OCI-M2 (cell line): ENCODE results near the gene VPS51.

Experiments used
- DNase-seq: peaks from one replicate; lab custom pipeline; 2025; ENCODE audit not compliant: unreplicated experiment; lab: John Stamatoyannopoulos, UW

The VPS51 gene

DNA sequence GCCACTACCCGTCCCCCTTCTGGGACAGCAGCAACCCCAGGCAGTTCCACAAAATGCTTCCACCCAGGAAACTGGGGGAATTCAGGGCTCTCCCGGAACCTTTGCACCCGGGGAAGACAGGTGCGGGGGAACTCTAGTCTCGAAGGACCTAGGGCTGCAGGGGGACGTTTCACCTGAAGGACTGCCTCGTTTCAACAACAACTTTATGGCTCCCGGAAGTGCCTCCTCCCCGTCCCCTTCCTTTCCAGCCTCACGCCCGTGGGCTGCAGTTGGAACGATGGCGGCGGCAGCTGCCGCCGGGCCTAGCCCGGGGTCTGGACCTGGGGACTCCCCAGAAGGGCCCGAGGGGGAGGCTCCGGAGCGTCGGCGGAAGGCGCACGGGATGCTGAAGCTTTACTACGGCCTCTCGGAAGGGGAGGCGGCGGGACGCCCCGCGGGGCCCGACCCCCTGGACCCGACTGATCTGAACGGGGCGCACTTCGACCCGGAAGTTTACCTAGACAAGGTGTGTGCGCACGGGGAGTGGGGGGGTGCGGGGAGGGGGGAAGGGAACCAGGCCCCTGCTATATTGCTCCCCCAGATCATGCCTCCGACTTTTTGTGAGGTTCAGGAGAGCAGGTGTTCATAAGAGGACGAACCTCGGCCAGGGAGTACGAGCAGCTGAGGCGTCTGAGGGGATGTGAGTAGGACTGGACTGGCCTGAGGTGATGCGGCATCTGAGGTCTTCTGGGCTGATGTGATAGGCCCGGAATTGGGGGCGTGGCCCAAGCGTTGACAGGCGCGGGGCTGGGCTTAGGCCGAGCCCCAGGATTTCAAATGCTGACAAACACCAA, at the start of gene VPS51:
Gene VPS51, plus strand, starts transcription at position 241 of the 833 bp plus-strand sequence. Its CDS starts 37 bp downstream, at position 278.
- DNase-seq: peak; percentile 50

DNA sequence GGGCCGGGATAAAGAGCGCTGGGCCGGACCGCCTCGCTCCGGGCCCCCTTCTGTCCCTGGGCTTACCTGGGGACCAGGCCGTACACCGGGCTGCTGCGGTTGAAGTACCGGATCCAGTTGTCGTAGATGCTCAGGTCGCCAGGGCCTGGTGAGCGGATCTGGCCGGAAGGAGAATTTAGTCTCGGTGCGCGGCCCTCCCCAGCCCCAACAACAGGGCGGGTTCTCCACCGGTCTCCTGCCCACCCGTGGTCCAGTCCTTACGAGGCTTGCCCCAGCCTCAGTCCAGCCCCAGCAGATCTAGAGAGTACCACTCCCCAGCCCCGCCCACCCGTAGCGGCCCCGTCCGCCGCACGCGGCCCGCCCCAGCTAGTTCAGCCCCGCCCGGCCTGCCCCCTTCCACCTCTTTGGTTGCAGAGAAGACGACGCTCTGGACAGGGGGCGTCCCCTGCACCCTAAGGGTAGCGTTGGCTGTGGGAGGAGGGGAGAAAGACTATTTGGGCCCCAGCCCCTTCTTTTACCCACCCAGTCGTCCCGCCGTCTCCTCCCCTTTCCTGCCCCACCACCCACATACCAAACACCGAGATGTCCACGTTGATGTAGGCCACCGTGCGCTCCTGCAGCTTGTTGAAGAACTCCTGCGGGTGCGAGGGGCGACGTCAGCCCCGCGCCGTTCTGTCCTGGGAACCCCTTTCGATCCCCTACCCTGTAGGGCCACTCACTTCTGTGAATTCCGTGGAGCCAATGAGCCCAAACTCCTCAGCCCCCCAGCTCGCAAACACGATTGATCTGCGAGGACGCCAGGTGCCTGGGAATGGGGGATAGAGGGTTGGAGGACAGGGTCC, 48.2 kb upstream of the VPS51 start:
- DNase-seq: no peak

DNA sequence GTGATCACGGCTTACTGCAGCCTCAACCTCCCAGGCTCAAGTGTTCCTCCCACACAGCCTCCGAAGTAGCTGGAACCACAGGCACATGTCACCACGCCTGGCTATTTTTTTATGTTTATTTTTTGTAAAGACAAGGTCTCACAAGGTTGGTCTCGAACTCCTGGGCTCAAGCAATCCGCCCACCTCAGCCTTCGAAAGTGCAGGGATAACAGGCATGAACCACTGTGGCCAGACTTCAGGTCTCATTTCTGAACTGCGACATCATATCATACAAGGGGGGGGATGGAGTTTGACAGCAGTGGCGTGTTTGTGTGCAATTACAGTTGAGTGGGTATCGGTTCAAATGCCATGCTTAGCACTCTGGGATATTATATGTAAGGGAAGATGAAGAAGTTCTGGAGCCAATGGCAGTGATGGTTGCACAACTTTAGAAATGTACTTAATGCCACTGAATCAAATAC, 44.6 kb upstream of the VPS51 start:
- no peak for DNase-seq

DNA sequence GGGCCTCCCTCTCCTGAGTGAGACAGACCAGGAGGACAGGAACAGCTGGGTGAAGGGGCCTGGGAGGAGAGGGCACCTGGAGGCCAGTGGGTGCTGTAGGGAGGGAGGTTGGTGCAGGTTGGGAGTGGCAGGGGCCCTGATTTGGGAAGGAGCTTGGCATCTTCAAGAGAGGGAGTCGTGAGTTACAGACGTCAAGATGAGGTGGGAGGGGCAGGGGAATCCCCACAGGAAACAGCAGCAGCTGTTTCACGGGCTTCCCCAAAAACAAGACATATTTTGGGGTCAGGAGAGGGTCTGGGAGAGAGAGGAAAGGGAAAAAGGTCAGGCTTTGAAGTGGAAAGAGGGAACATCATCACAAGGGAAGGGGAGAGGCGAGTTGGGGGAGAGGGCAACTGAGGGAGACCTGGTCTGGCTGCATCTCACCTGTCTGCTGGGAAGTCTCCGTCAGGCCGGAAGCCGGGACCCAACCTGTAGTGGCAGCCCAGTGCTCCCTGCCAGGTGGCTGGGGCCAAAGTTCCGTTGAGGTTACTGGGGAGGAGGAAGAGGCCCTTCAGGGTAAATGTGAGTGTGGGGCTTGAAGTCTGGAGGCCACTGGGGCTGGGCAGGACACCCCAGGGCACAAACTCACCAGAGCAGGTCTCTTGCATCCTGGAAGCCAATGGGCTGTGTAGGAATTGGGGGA, 42.0 kb upstream of the VPS51 start:
- no peak for DNase-seq

DNA sequence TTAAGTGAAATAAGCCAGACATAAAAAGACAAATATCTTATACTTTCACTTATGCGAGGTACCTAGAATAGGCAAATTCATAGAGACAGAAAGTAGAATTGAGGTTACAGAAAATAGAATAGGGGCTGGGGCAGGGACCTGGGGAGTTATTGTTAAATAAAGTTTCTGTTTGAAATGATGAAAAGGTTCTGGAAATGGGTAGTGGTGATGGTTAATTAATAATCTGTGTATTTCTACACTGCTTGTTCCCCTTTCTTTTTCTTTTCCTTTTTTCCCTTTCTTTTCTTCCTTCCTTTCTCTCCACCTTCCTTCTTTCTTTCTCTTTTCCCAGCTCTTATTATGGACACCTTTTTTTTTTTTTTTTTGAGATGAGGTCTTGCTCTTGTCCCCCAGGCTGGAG, 40.5 kb upstream of the VPS51 start:
- no peak for DNase-seq

DNA sequence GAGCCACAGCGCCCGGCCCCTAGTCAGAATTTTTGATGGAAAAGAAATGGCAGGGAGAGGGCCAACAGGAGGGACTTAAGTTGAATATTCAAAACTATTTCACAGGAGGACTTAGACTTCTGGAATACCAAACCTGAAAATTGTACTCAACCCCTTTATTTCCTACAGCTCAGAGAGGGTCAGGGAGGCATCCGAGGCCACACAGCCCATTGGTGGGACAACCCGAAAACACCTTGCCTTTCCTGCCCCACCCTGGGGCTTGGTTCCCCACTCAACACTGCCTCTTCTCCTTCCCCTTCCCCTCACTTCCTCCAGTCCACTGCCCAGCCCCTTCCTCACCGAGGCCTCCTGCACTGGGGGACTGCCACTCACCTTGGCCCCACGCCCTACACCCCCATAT, 39.0 kb upstream of the VPS51 start:
- no peak for DNase-seq

DNA sequence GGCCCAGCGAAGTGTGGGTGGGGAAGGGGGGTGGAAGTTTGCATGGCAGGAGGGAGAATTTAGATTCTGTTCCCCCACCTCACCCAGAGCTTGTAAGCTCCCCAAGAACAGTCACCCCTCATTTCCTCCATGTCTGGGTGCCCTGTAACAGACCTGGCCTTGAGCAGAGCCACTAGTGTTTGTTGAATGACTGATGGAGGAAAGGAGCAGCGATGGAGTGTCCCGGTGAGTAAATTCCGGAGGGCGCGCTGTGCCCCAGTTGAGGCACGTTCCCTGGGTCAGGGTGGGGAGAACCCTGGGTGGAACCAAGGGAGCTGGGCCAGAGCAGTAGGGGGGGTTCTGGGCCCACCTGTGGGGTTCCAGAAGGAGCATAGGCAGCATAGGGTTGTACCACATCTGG, 38.5 kb upstream of the VPS51 start:
- DNase-seq: no peak

DNA sequence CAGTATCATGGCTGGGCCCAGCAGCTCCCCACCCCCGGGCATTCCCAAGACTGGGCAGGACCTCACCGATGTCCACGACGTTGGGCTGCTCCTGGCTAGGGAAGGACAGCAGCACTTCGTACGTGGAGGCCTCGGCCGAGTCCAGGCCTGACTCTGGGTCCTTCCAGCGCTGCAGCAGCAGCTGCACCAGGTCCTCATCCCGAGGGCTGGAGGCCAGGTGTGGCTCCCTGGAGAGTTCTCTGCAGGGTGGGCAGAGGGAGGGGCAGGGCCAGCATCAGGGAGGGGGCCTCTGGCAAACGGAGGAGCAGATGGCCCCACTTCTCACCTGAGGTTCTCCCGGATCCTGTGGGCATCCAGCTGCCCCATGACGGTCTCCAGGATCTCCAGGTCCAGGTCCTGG, 38.0 kb upstream of the VPS51 start:
- no peak for DNase-seq

DNA sequence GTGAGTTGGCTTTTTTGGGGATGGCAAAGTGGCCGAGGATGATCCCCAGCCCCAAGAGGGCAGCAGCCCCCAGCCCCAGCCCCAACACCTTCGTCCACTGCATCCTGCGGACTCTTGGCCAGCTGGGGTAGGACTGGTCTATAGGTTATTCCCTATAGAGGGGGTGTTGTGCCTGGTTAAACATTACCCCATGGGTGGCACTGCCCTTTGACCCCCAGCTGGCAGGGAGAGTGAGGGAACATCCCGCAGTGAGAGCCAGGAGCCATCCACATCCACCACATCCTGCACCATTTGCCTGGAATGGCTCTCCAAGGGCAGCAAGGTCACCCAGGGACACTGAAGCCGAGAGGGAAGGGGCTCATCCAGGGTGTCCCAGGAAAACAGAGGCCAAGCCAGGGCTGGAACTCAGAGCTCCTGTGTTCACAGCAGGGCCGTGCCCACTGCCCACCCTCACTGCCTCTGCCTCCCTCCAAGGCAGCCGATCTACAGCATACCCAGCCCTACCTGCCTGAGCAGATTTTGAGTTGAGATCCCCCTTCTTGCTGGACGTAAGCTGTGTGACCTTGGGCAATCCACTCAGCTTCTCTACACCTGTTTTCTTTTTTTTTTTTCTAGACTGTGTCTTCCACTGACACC, 37.5 kb upstream of the VPS51 start, which contains the start of gene NAALADL1:
Gene NAALADL1, minus strand, starts transcription at position 135 of the 636 bp plus-strand sequence. Its CDS starts 32 bp downstream, at position 103.
- DNase-seq: no peak

DNA sequence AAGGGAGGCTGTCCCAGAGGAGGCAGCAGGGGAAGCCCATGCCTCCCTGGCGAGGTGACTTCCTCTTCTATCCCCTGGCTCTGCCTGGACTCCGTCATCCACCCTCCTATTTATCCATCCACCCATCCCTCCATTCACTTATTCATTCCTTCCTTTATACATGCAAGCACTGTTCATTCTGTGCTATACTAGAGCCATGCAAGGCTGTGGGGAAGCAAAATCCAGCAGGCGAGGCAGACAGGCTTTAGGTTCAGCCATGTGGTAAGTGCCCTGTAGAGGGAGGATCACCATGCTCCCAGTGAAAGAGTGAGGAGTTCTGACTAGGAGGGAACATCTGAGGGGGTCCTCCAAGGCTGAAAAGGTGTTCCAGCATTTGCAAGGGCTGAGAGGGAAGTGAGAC, 36.5 kb upstream of the VPS51 start:
- DNase-seq: no peak

DNA sequence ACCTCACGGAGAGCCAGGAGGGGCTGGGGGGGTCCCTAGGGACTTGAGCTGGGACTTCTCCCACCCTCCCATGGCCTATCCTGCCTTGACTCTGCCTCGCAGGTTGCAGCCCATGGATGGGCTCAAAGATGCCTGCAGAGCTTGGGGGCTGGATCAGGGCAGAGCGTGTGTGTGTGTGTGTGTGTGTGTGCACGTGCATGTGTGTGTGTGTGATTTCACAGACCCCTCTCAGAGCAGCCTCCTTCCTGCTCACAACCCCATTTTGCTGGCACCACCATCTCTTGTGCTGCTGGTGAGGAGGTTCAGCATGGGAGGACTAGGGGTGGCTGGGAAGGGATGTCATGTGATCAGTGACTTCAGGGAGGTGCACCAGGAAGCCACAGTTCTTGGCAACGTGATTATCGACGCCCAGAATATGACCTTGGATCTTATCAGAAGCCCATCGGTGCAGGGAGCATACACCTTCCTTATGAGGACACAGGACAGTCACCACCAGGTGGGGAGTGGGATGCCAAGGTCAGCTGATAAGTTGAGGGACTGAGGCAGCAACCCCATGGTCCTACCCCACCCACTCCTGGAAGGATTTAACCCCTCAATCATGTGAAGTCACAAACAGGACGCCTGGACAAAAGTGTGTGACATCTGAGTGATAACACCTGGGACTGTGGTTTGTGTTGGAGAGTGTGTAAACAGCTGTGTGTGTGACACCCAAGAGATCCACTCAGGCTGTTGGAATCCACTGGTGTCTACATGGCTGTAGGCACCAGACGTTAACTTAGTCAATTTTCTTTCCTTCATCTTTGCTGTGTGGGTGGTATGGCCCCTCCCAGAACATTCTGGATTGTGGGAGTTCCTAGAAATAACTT, 35.8 kb upstream of the VPS51 start:
- DNase-seq: no peak

DNA sequence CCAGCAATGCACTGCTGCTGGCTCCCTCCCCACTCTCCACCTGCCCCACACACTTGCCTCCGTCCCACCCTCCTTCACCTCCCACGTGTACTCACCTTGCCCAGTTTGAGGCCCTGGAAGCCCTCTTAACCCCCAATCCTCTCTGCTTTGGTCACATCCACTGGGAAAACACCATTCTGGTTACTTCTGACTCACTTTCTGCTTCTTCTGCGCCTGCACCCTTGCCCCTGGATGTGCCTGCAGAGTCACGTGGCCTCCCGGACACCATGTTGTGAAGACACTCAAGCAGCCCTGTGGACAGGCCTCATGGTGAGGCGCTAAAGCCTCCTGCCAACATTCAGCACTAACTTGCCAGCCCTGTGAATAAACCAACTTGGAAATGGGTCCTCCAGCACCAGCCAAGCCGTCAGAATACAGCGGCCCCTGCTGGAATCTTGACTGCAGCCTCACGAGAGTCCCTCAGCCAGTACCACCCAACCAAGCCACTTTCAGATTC, 35.1 kb upstream of the VPS51 start:
- DNase-seq: no peak

DNA sequence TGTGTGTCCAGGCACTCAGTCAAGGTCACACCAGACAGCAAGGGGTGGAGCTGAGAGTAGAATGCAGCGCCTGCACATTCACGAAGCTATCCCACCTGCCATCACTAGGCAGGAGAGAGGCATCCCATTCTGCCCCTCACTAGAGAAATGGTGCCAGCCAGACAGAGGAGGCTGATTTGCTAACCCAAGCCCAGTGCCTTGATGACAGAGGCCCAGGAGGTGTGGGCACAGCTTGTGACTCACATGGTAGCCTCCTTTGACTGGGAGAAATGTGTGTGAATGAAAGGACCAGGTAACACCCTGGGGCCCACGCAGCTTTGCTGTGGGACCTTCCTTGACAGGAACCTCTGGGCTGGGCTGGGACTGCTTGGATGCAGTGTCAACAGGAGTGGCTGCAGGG, 32.5 kb upstream of the VPS51 start:
- DNase-seq: no peak

DNA sequence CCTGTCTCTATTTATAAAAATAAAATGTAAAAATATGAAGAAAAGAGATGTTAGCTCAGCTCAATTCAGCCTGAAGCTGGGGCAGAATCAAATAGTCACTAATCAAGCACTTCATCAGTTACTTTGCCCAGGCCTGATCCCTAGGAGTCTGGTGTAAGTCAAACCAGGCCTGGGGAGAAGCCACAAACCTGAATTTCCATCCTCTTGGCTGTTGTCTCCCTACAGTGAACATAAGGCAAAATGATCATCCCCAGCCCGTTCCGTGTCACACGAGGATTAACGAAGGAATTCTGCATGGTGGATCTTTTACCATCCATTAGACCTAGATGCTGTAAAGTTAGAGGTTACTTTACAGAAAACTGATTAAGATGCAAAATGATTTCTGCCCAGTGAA, 31.2 kb upstream of the VPS51 start:
- no peak for DNase-seq

DNA sequence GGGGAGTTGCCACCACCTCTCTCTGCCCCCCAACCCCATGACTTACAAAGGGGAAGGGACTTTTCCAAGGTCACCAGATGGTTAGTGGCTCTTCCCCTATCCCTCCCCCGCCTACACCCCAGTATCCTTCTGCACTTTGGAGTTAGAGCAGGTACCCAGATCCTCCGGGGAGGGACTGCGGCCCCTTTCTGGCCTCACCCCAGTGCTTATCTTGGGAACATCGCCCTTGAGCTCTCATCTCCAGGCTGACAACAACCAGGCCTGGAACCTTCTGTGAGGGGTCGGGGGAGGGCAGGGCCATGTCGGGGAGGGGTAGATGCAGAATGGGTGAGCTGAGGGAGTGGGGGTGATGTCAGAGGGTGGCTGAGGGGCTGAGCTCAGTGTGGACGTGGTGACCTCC, 30.2 kb upstream of the VPS51 start:
- no peak for DNase-seq

DNA sequence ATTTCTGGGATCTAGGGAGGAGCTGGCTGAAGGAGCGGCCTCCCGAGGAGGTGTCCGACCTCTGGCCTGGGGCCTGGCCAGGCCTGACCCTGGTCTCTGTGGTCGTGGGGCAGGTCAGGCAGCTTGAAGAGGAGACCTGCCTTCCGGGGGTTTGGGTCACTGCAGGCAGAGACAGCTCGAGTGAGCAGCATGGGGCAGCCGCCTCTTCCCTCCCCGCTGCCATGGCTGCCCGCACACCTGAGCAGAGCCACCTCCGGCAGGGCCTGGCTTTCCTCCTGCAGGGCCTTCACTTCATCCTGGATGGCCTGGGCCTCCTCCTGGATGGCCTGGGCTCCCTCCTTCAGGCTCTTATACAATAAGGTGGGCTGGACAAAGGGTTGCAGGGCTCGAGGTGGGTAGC, 29.7 kb upstream of the VPS51 start:
- DNase-seq: no peak

DNA sequence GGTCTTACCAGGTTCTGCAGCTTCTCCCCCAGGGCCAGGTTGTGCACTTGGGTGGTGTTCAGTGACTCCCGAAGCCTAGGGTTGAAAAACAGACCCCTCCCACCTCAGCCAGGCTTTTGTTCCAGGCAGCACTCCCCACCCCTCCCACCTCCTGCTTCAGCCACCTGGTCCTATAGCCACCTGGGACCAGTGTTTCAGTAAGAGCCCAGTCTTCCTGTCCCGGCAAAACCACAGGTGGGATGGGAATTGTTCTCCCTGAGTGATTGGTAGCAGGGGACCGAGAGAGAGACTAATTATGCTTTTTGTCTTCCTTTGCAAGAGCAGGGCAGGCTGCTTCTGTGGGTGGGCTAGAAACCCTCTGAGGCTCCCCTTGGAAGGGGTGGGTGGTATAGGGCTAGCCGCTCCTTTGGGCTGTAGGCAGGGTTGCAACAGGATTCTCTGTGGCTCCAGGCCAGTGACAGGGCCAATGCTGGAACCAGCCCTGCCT, 29.2 kb upstream of the VPS51 start:
- no peak for DNase-seq

DNA sequence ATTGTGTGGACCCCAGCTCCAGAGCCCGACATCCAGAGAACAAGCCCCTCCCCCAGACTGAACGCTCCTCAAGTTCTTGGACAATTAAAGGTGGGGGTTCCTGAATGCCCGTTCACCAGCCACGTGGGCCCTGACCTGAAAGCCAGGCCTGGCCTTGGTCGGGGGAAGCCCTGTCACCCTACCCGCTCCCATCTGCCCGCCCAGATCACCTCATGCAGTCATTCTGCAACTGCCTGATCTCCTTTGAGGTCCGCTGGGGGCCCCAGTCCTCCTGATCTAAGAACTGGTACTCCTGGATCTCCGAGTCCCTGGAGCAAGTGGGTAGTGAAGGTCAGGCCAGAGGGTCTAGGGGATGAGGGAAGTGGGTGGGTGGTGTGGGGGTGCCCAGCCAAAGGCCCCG, 28.6 kb upstream of the VPS51 start:
- DNase-seq: no peak

DNA sequence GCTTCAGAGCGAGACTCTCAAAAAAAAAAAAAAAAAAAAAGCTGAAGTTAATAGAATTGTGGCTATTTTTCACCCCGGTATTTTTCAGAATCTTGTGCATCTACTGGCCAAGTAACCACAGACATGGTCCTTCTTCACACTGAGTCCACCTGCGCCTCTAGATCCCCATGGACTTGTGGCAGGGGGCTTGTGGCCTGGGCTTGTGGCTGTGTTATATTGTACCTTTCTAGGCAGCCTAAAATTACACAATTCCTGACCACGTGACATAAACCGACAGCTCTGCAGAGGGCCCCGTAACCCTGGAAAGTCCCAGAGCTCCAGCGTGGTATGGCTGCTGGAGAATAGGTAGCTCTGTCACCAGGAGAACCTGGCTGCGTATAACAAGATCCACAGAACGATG, 26.8 kb upstream of the VPS51 start:
- DNase-seq: no peak
